Measurements from ENCODE around the gene KIAA0319L.

The KIAA0319L gene

DNA sequence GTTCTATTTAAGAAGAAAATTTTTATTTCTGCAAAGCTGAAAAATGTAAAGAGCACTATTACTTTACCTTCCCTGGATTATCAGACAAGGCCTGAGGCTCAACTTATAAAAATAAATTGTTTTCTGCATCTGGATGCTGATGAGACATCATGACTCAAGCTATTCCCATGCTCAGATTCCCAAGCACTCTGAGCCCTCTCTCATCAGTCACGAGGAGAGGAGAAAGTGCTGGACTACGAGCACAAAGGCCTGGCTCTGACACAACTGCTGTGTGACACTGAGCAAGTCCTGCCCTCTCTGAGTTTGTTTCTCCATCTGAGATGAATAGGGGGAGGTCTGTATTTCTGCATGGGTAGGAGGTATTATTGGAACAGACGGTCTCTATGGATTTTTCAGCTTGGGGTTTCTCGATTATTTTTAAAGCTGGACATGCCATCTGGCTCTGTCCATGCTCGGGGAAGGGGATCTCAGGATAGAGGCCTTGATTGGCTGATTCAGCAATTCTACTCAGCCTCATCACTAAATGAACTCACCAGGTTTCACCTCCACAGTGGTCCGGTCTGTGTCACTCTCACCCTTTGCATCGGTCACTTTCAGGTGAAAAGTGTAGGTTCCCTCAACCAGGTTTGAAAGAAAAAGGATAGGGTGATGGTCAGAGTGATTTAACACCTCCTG, 107.7 kb downstream of the KIAA0319L start:
- no peak for DNase-seq (ENCODE audit: extremely low read depth, insufficient read length)
- peaks cover 23% of the 10 kb centered on the region for H3K36me3 ChIP-seq (ENCODE audit: control insufficient read depth, insufficient read depth, low read length)

GRCh38 chr1:35448344-35448801, 108.8 kb downstream of the KIAA0319L start:
- DNase-seq (ENCODE audit: extremely low read depth, insufficient read length): no peak
- peaks cover 24% of the 10 kb centered on the region for H3K36me3 ChIP-seq (ENCODE audit: control insufficient read depth, insufficient read depth, low read length)
- no peak overlapping the region for H3K4me3 ChIP-seq (replicated peaks; ENCODE audit: low read depth, low read length)
- no peaks in the 10 kb centered on the region for H3K27me3 ChIP-seq (replicated peaks; ENCODE audit: control insufficient read depth, insufficient read depth, low read length)
- TF ChIP-seq CTCF (IDR thresholded peaks at IDR 0.05; ENCODE audit: insufficient read depth, low read length, poor library complexity, severe bottlenecking): no peak

More for the DNA sequence above, 107.7 kb downstream of the KIAA0319L start:
- no peak for TF ChIP-seq CTCF (IDR thresholded peaks at IDR 0.05; ENCODE audit: insufficient read depth, low read length, poor library complexity, severe bottlenecking)
- no peaks in the 10 kb centered on the region for H3K27me3 ChIP-seq (replicated peaks; ENCODE audit: control insufficient read depth, insufficient read depth, low read length)
- no peak overlapping the region for H3K4me3 ChIP-seq (replicated peaks; ENCODE audit: low read depth, low read length)

DNA sequence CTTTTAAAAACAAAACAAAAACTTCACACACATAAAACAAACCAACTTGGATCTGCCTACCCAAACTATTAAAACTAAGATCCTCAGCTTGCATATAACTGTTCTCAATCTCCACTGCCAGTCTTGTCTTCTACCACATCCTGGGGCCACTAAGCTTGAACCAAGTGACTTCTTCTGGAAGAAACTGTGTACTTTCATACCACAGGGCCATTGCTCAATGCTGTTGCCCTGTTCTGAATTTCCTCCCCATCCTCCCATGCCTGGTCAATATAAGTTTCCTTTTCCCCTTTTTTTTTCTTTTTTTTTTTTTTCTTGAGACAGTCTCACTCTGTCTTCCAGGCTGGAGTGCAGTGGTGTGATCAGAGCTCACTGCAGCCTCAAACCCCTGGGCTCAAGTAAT, 109.9 kb downstream of the KIAA0319L start:
- no peak for TF ChIP-seq CTCF (IDR thresholded peaks at IDR 0.05; ENCODE audit: insufficient read depth, low read length, poor library complexity, severe bottlenecking)
- no peak for DNase-seq (ENCODE audit: extremely low read depth, insufficient read length)
- Histone ChIP-seq H3K27me3 (replicated peaks; ENCODE audit: control insufficient read depth, insufficient read depth, low read length) (no peaks in the 10 kb centered on the region), H3K36me3 (ENCODE audit: control insufficient read depth, insufficient read depth, low read length) (peaks cover 29% of the 10 kb centered on the region), H3K4me3 (replicated peaks; ENCODE audit: low read depth, low read length) (no peak overlapping the region)

- Histone ChIP-seq H3K4me3 (replicated peaks; ENCODE audit: low read depth, low read length) (no peak overlapping the region), H3K36me3 (ENCODE audit: control insufficient read depth, insufficient read depth, low read length) (peaks cover 32% of the 10 kb centered on the region), H3K27me3 (replicated peaks; ENCODE audit: control insufficient read depth, insufficient read depth, low read length) (no peaks in the 10 kb centered on the region)
- no peak for DNase-seq (ENCODE audit: extremely low read depth, insufficient read length)
- TF ChIP-seq CTCF (IDR thresholded peaks at IDR 0.05; ENCODE audit: insufficient read depth, low read length, poor library complexity, severe bottlenecking): no peak
Observed at GRCh38 chr1:35444519-35444774, 112.8 kb downstream of the KIAA0319L start.

DNA sequence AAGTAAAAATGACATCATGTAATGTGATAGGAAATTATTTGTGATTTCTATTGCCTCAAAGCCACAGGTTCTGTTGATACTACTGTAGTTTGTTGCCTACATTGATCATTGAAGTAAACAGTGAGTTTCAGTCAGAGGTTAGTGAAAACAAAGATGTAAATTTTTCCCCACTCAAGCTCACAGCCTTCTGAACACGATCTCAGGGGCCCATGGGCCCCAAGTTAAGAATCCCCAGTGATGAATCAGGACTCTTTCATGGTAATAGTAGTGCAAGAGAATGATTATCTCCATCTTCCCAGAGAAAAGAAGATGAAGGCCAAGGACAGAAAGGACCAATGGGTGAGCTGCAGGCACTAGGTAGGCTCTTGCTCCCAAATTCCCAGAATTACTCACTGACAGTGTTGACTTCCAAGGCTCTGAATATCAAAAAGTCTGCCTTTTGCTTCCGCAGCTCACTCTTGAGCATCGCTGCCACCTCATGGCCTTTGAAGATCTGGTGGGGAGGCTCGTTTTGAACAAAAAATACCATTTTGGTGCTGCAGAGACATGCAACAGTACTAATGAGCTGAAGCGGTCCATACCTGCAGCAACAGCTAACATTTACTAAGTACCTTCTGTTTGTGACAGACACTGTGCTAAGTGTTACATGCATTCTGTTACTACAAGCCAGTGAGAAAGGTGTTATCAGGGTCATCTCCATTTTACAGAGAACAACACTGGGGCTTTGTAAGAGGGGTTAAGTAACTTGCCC, 113.3 kb downstream of the KIAA0319L start:
- H3K4me3 ChIP-seq (replicated peaks; ENCODE audit: low read depth, low read length): no peak overlapping the region
- DNase-seq (ENCODE audit: extremely low read depth, insufficient read length): no peak

More for the DNA sequence above, 113.3 kb downstream of the KIAA0319L start:
- no peaks in the 10 kb centered on the region for H3K27me3 ChIP-seq (replicated peaks; ENCODE audit: control insufficient read depth, insufficient read depth, low read length)
- peaks cover 32% of the 10 kb centered on the region for H3K36me3 ChIP-seq (ENCODE audit: control insufficient read depth, insufficient read depth, low read length)
- TF ChIP-seq CTCF (IDR thresholded peaks at IDR 0.05; ENCODE audit: insufficient read depth, low read length, poor library complexity, severe bottlenecking): no peak

Data from GM06990 (cell line).